ENCODE results near the gene POLR1D.

Gene POLR1D

DNA sequence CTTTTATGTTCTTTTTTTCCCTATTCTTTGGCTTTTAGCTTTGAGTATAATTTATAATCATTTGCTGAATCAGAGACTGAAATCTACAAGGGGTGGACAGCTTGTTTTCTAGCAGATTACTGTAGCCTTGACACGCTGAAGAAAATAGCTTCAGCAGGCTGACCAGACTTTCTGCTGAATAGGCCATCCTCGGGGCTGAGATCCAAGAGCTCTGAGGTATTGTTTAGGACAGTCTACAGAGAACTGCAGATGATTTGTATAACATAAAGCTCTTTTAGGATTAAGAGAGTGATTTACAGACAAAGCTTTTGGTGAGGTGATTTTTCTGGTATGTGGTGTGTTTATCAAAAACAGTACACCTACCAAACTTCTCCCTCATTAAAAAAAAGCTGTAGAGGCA lies 16.8 kb downstream of the POLR1D start:
- no peak for DNase-seq (ENCODE audit: low spot score)

DNA sequence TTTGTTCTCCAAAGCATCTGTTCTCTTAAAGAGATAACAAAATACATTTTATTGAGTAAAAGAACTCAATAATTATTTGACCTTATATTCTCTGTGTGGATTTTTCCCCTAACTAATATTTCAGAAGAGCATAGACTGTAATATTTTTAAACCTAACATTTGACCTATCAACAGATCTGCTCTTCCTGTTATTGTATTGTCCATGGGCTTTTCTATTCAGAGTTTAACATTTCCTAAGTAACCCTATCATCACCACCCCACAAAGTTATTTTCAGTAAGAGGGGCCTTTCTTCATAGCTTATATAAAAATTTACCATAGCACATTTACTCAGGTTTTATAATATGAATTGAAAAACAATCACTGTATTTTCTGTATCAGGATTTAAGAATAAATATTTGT lies 17.5 kb downstream of the POLR1D start:
- DNase-seq (ENCODE audit: low spot score), result no peak

DNA sequence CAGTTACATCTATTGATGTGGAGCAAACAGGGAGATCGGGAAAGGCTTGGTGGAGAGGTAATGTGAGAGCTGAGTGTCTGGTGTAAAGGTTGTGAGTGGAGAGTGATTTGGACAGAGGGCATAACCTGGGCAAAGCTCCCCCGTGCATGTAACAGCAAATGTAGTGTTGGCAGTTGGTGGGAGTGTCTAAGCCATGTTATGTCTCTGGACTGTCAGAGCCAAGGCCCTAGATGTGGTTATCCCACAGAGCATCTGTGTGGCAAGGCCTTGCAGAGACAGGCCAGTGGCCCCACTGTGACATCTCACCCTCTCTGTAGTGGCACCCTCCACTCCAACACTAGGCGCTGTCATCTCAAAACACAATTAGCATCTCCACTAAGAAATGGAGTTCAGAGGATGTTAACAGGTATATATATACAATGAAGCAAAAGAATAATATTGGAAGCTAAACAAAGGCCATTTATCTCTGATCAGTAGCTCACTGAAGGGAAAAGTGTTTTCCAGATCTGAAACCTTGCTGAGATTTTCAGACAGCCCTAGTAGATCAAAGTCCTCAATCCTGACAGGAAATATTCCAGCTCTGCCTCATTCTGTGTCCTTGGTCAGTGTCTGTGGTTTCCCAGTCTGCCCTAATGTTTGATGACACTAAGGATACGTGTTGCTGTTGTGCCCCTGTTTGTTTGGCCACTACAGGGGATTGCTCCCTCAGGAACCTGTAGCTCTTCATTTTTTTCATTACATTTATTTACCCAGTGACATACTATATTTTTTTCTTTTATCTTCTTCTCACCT lies 20.2 kb downstream of the POLR1D start:
- DNase-seq (ENCODE audit: low spot score), result no peak

DNA sequence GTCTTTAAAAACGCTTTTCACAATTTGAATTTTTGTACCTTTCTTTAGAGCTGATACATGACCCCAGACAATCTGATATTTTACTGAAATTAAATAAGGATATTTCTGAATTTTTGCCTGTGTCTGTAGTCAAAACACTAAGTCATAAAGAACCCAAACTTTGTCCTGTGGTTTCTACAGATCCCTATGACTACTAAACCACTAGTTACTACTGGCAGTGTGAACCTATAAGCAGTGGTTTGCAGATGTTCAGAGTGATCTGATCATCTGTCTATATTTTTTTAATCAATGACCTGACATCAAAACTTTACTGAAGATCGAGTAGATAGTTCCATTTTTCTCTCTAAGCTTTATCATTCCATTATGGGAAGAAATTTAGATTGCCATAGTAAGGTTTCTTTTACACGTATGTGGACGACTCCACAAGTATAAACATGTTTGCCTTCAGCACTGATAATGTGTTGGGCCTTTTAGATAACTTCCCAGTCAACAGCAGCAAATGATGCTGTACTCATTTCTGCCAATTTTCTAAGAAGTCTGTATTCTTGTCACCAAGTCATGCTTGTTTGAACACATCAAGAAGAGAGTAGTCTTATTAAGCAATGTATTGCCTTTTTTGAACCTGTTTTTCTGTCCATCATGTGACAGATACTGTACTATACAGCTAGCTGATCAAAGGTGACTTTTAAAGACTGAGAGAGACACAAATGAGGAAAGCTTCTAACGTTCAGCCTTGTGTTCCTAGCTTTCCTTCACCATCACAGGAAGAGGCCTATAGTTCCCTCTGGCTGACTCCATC lies 21.8 kb downstream of the POLR1D start:
- no peak for DNase-seq (ENCODE audit: low spot score)

DNA sequence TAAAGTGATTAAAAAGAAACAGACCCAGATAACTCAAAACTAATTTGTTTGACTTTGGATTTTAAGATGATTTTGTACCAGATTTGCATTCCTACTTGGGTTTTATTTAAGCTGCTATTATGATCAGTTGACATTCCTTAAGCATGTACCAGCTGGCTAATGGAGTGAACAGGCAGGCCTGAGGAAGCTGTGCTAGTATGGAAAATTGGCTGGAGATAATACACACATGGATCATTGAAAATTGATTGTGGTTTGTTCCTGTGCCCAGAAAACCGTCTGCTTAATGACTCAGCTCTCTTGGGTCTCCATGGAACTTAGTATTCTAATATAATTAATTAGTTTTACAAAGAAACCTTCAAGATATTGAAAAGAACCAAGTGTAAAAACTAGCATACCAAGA lies 22.6 kb downstream of the POLR1D start:
- no peak for DNase-seq (ENCODE audit: low spot score)

DNA sequence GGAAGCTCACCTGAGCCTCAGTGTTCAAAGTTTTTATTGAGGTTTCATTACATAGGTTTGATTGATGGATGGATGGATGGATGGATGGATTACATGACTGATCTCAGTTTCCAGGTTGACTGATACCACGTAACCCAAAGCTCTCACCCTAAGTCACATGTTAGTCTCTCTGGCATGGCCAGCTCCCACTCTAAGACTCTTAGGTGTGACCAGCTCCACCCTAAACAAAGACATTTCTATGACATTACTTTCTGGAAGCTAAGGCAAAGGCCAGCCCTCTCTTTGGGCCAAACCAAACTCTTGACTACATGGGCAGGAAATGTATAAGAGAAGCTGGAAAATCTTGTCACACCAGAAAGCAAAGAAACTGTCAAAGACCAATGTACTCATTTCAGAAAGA lies 28.6 kb downstream of the POLR1D start:
- no peak for DNase-seq (ENCODE audit: low spot score)

DNA sequence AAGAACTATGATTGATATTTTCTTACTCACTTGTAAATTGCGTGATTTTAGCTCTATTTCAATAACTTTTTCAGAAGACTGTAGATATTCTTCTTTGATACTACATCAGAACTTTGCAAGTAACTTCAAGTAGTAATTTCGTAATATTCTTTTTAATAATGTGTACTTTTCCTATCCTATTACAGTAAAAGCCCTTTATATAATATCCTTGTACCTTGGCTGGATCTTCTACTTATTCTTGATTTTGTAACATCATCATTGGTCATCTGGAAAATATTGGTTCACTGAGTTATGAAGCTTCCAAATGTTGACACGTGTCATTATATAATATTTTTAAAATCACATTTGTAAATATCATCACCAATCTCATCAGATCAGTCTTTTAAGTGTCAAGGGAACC lies 32.4 kb downstream of the POLR1D start:
- no peak for DNase-seq (ENCODE audit: low spot score)

DNA sequence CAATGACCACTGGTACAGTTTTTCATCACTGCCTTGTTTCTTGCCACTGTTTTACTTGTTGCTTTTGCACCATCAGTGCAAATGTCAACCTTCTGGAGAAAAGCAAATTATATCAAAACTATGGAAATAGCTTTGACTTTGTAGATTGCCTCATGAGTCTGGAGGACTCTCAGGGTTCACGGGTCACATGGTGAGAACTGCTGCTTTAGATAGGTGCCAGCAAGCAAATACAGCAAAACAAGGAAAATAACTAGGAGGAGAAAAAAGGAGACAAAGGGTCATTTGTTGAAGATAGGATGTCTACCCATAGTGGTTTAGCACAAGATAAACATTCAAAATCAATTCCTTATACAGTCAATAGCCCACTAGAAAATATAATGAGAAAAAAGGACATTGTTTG lies 33.1 kb downstream of the POLR1D start:
- DNase-seq (ENCODE audit: low spot score), result no peak

DNA sequence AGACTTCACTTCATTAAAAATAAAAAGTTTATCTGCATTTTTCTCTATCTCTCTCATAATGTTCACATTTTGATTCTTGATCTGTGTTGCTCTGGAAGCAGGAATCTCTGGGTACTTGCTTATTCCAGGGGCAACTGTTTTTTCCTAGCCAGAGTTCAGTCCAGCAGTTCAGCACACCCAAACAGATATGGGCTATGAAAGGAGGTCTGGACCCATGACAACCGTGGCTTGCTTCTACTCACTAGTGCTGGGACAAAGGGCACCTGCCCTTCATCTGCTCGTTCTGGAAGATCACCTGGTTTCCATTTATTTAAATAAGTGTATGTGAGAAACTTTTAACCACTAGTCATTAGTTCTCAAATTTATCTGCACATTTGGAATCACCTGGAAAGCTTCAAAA lies 36.0 kb downstream of the POLR1D start:
- no peak for DNase-seq (ENCODE audit: low spot score)

DNA sequence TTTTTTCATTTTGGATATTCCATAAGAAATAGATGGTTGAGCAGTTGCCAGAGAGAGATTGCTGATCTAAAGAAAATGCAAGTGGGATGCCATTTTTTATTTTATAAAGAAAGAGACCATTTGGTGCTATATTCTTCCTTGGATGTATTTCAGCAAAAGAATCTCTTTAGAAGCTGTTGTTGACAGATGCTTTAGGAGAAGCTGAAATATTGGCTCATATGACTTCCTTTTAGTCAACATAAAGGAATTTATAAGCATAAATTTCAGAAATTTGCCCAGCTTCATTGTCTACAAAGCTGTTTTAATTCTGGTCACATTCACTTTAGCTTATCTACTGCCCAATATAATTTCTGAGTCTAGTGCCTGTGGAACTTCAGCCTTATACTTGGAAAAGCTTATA lies 36.9 kb downstream of the POLR1D start:
- no peak for DNase-seq (ENCODE audit: low spot score)

DNA sequence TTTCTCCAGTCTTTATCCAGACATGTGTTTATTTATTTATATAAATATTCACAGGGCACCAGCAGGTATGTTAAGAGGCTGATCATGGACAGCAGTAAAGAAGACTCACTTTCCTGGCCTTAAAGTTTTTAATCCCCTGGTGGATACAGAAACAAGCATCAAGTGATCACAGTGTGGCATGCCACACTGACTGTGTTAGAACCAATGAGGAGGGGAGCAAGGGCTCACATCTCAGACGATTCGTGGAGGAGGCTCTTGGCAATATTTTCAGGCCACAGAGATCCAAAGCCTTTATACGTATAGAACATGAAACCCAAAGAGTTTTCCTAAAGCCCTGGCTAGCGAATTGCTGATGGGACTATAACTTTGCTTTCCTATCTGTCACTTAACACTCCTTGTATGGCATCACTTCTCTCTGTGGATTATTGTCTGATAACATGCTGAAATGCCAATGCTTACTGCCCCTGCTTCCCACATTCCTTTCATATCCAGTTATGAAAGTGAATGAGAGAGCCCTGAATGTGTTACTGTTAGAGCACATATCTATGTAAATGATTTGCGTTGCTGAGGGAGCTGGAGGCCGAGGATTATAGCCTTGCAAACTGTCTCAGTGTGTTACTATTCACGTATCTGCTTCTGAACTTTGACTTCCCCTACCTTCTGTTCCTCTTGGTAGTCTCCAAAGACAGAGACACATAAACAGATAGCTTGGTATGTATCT lies 37.6 kb downstream of the POLR1D start:
- DNase-seq (ENCODE audit: low spot score), result no peak

DNA sequence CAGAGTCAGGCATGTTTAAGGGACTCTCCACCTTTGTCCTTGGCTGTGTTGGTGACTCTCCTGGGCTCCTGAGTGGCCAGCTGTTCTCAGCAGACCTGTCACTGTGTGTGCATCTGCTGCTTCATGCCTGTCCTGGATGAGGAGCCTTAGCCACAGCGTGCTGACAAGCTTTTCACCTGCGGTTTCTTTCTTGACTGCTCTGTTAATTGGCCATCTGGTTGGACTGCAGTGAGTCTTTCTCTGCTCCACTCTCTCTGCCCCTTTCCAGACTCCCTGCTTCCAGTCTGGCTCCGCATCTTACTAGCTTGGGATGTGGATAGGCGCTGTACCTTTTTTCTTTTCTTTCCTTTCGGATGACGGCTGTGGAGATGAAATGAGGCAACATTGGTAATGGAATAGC lies 38.8 kb downstream of the POLR1D start:
- no peak for DNase-seq (ENCODE audit: low spot score)

DNA sequence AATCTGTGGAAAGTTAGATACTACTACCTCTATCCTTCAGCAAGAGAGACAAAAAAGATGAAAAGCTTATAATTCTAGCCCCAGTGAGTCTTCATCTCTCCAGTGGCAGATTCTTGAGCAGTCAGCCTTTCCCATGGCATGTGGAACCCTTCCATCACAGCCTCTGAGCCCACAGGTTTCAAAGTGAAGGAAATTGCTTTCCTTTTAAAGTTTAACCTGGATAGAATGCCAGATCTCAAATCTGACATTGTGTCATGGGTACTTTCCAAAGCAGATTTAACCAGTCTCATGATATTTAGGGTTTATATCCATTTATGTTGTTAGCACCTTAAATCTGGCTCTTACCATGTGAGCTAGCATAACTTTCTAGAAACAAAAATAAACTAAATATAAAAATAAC lies 39.3 kb downstream of the POLR1D start:
- no peak for DNase-seq (ENCODE audit: low spot score)

DNA sequence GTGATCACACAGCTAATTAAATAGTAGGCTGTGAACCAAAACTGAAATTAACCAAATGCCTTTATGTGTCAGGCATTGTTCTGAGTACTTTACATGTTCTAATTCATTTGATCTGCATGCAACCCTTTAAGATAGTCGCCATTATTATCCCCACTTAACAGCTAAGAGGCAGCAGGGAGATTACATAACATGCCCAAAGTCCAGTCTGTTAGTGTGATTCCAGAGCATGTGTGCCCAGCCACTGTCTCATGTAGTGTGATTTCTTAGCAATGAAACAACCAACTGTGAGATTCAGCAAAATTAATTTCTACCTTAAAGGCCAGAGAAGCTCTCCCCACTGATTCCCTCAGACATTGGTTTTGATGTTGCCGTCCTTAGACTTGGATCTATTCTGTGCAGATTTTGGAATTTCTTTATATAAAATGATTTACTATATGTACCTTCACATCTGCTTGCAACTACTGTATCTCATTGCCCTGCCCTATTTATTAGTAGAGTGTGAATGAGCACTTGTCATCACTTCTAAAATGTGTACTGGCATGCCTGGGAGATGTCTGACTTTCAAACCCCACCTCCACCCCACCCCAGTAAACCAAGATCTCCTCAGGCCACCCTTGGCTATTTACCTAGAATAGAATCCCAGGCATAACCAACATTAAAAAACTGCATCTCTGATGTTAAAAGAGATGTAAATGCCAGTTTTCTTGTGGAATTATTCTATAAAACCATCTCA lies 41.2 kb downstream of the POLR1D start:
- no peak for DNase-seq (ENCODE audit: low spot score)

DNA sequence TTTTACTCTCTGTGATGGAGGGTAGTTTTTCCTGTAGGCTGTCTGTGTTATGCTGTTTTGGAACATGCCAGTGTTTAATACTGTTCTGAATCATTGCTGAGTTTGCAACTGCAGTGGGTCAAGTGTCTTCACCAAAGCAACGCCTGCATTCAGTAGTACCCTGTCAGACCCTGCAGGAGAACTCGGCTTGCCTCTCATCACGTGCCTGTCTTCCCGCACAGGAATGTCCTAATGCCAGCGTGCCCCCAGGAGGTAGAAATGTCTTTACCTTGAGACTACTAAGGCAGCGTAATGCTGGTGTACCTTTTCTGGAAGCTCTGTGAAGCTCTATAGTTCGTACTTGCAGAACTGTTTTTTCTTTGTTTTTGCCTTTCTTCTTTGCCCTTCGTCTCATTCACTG lies 42.3 kb downstream of the POLR1D start:
- no peak for DNase-seq (ENCODE audit: low spot score)

DNA sequence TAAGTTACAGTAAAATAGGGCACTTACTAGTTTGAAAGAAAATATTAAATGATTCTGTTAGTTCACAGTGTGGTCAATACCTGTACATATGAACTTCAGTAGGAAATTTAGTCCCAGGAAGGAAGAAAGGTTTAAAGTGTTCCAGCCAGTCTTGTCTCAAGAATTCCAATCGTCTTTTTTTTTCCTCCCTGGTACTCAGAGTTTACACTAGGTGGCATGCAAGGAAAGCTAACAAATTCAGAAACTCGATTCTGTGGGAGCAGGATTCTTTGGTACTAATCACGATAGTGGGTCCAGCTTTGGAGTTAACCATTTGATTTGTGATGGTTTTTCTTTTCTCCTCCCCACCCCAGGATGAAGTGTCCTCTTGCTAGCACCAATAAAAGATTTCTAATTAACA lies 43.6 kb downstream of the POLR1D start:
- DNase-seq (ENCODE audit: low spot score), result no peak

DNA sequence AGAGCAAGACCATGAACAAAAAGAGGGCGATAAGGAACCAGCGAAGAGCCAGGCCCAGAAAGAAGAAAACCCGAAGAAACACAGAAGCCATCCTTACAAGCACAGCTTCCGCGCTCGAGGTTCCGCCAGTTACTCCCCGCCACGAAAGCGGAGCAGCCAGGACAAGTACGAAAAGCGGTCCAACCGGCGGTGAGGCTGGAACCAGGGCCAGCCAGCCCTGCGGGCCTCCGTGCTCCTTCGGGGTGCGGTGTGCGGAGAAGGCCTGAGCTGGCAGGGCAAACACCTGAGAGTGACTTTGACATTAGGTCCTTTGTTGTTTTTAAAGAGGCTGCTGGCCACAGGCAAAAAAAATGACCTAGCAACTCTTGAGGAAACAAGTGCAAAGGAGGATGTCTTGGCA lies 44.1 kb downstream of the POLR1D start:
- DNase-seq (ENCODE audit: low spot score), result no peak

DNA sequence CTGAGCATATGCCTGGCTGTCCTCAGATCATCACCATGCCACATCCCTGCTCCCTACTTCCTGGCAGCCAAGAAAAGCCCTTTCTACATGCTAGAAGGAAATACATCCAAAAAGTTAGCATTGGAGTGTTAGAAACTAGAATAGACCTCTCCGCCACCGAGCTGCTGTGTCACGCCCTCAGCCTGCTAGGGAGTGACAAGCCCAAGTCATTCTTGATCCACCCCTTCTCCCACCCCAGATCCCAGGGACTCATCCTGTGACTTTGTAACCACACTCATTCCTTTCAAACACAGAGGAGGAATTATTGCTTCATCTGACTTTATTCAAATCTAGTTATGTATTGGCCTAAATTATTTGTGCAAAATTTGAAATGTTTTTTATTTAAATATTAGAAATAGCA lies 45.3 kb downstream of the POLR1D start:
- DNase-seq (ENCODE audit: low spot score), result no peak

DNA sequence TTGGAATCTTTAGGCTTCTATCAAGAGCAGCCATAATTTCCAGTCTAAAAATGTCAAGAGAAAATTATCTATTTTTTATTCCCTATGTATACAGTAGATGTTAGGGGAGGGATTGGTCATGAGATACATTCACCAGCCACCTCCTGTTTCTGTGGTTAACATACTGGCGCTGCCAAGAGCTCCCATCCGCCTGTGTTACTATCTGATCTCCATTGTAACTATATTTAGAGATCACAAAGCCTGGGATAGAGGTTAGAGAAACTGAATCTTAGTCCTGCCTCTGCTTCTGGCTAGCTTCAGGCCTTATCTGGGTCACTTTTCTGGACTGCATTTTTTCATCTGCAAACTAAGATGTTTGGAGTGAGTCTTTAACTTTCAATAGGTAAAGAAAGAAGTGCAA lies 46.3 kb downstream of the POLR1D start:
- no peak for DNase-seq (ENCODE audit: low spot score)

DNA sequence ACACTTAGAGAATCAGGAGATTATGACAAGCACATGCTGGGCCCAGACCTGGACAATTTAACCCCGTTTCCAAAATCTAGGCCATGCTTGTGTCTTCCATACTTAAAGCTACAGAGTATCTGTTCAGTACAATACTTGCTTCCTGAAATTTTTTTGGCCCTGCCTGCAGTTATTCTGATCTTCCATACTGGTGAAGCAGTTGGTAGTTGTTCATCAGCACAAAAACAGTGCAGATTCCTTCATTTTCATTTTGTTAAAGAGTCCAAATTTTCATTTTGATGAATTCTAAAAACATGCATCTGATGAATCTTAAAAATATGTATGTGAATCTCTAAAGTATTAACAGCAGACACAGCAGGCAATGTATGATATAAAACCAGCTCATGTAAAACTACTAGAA lies 49.2 kb downstream of the POLR1D start:
- no peak for DNase-seq (ENCODE audit: low spot score)

DNA sequence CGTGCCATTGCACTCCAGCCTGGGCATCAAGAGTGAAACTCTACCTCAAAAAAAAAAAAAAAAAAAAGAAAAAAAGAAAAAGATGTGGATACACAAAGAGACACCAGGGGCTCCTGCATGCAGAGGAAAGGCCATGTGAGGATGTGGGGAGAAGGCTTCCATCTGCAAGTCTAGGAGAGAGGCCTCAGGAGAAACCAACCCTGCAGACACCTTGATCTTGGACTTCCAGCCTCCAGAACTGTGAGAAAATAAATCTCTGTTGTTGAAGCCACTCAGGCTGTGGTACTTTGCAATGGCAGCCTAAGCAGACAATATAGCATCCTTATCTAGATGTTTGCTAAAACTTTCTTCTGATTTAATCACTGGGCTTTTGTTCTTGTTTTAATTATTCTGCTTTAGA lies 50.3 kb downstream of the POLR1D start:
- no peak for DNase-seq (ENCODE audit: low spot score)
